ENCODE data around the gene HILPDA. TPM values are rescaled to one million over a fixed set of nuclear protein-coding genes. Genes with fewer than 3 reads are reported as not detected.
"Not testable (repeated sequence)": the region's sequence is repeated elsewhere in the genome, so short reads cannot be mapped to it uniquely, and the experiment has no call there.

HILPDA gene
- total RNA-seq, 1 donor from 2014 or later = 8.9 TPM

DNA sequence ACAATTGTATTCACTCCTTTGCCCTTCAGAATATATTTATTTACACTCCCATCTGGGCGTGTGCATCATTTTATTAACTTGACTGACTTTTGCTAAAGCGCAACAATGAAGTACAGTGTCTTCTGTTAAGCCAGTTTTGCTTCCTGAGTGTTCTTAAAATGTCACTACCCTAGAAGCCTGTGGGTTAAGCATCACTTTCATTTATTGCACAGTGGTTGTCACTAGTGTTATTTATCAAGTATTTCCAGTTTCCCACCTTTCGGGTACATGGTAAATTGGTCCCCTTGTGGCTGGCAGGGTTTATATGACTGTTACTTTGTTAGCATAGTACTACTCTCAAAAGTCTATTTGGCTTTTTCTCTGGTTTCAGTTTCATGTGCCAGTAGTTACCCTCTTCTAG, 3.3 kb downstream of the HILPDA start:
- intact Hi-C loops (cut with DNase I) = no loop called here
- Histone ChIP-seq H3K27ac (no peak overlapping the region), H3K9me3 (no peaks in the 10 kb centered on the region), H3K4me3 (no peak overlapping the region), H3K36me3 (no peaks in the 10 kb centered on the region), H3K27me3 (no peaks in the 10 kb centered on the region), H3K4me1 (peaks cover 29% of the 10 kb centered on the region)
- no peak for ATAC-seq
- TF ChIP-seq, protein P1, sequence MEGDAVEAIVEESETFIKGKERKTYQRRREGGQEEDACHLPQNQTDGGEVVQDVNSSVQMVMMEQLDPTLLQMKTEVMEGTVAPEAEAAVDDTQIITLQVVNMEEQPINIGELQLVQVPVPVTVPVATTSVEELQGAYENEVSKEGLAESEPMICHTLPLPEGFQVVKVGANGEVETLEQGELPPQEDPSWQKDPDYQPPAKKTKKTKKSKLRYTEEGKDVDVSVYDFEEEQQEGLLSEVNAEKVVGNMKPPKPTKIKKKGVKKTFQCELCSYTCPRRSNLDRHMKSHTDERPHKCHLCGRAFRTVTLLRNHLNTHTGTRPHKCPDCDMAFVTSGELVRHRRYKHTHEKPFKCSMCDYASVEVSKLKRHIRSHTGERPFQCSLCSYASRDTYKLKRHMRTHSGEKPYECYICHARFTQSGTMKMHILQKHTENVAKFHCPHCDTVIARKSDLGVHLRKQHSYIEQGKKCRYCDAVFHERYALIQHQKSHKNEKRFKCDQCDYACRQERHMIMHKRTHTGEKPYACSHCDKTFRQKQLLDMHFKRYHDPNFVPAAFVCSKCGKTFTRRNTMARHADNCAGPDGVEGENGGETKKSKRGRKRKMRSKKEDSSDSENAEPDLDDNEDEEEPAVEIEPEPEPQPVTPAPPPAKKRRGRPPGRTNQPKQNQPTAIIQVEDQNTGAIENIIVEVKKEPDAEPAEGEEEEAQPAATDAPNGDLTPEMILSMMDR (IDR thresholded peaks at IDR 0.05) = no peak
- DNase-seq = no peak

DNA sequence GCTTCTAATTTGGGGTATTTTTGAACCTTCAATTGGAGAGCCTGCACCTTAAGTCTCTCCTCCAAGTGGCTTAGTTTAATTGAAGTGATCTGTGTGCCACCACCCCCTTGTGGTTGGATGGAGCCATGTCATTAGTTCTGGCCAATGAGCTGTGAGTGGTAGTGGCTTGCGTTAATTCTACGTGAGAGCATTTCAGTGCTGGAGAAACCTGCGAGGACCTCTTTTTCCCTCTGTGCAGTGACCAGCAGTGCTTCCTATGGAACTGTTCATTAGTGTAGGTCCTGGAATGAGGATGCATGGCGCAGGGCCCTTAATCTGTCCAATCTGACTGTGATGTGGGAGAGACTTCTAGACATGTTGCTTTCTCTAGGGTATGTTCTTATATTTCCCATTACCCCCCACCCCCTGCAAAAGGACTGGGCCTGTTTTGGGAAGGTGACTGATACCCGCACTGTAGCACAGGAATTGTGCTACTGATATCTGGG, 3.8 kb downstream of the HILPDA start:
- H3K27ac ChIP-seq = no peak overlapping the region
- peaks cover 24% of the 10 kb centered on the region for H3K4me1 ChIP-seq
- no peak for DNase-seq
- no peak overlapping the region for H3K4me3 ChIP-seq
- ATAC-seq = peak; percentile 75
- no peaks in the 10 kb centered on the region for H3K27me3 ChIP-seq
- no peaks in the 10 kb centered on the region for H3K9me3 ChIP-seq
- no peaks in the 10 kb centered on the region for H3K36me3 ChIP-seq
- intact Hi-C loops (cut with DNase I) = no loop called here
- TF ChIP-seq, protein P1 (IDR thresholded peaks at IDR 0.05) = peak; percentile 85

DNA sequence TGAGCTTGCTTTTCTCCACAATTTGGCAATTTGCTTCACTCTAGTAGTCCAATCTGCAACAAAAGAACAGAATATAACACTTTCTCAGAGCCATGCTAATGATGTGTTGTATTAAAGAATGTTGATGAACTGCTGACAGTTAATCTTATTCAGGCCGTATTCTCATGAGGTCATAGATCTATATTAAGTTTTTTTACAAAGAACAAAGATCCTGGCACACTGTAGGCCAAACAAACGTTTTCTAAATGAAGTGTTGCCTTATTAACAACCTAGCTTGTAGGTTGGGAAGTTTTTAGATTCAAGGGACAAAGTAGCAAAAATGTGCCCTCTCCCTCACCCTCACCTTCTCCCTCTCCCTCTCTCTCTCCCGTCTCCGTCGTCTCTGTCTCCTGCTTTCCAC, 6.8 kb downstream of the HILPDA start:
- DNase-seq (no peak), ATAC-seq (no peak)
- H3K27me3 ChIP-seq = no peaks in the 10 kb centered on the region
- TF ChIP-seq, protein P1 (IDR thresholded peaks at IDR 0.05) = no peak
- no peak overlapping the region for H3K27ac ChIP-seq
- H3K36me3 ChIP-seq = no peaks in the 10 kb centered on the region
- intact Hi-C loops (cut with DNase I) = loop anchor here (5.0 kb wide), 1 partner anchor 35 kb away; no protein-coding TSS in a partner anchor
- no peaks in the 10 kb centered on the region for H3K9me3 ChIP-seq
- no peak overlapping the region for H3K4me3 ChIP-seq
- peaks cover 4% of the 10 kb centered on the region for H3K4me1 ChIP-seq

- intact Hi-C loops (cut with DNase I) = loop anchor here (5.0 kb wide), 1 partner anchor 36 kb away; no protein-coding TSS in a partner anchor
- ATAC-seq, H3K9me3 ChIP-seq, DNase-seq, H3K4me1 ChIP-seq, H3K36me3 ChIP-seq, H3K4me3 ChIP-seq, H3K27ac ChIP-seq, H3K27me3 ChIP-seq: not testable (repeated sequence)
Measured at GRCh38 chr7:128463345-128463744, 7.7 kb downstream of the HILPDA start.

DNA sequence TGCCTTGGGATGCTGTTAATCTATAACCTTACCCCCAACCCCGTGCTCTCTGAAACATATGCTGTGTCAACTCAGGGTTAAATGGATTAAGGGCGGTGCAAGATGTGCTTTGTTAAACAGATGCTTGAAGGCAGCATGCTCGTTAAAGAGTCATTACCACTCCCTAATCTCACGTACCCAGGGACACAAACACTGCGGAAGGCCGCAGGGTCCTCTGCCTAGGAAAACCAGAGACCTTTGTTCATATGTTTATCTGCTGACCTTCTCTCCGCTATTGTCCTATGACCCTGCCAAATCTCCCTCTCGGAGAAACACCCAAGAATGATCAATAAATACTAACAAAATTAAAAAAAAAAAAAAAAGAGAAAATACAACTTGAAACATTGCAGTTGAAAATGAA, 8.3 kb downstream of the HILPDA start:
- not testable (repeated sequence) for ATAC-seq, H3K9me3 ChIP-seq, H3K4me3 ChIP-seq, H3K4me1 ChIP-seq, H3K27me3 ChIP-seq, H3K27ac ChIP-seq, DNase-seq, H3K36me3 ChIP-seq
- intact Hi-C loops (cut with DNase I) = loop anchor here (5.0 kb wide), 1 partner anchor 37 kb away; no protein-coding TSS in a partner anchor

GRCh38 chr7:128466871-128467270, 11.2 kb downstream of the HILPDA start:
- H3K27me3 ChIP-seq; H3K4me1 ChIP-seq; DNase-seq; ATAC-seq; H3K36me3 ChIP-seq; H3K4me3 ChIP-seq; H3K9me3 ChIP-seq; H3K27ac ChIP-seq; intact Hi-C loops (cut with DNase I): not testable (repeated sequence)

DNA sequence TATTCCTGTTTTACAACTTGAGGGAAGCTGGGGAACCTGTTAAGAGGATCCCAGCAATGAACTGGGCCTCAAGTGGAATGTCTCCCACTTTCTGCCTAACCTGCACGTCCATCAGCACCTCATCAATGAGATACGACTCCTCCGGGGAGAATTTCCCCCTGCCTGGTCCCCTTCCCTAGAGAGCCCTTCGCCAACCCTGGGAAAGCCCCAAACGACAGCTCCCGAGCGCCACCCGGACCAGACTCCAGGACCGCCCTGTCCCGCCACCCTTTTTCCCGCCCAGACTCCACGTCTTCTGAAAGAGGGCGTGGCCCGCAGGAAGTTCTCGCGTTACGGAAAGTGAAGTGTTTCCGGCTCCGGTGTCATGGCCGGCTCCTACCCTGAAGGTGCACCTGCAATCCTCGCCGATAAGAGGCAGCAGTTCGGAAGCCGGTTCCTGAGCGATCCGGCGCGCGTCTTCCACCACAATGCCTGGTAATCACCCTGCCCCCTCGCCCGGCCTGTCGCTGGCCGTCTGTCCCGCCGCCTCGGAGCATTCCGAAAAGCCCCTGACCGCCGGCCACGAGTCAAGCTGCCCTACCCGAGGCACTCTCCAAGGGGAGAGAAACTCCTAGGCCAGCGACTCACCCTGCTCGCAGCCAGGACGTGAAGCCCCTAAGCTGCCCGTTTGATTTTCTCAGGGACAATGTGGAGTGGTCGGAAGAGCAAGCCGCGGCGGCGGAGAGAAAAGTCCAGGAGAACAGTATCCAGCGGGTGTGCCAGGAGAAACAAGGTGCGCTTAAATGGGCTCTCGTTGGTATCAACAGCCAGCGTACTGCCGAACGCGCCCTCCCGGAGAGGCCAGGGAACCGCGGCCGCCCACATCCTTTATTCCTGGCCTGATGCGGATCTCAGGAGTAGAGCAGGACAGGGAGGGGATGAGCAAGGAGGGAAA, 21.0 kb downstream of the HILPDA start, which contains the start of gene METTL2B:
TSS of gene METTL2B (plus strand) at position 347 of the 934 bp plus-strand sequence. CDS start at position 365, 18 bp downstream.
- DNase-seq = peak; percentile 95
- intact Hi-C loops (cut with DNase I) = not testable (repeated sequence)

GRCh38 chr7:128477336-128477690, 21.6 kb downstream of the HILPDA start:
- H3K4me1 ChIP-seq; H3K27me3 ChIP-seq; intact Hi-C loops (cut with DNase I); DNase-seq; ATAC-seq; H3K9me3 ChIP-seq: not testable (repeated sequence)
- H3K27ac ChIP-seq = peak overlapping the region; percentile 81
- H3K36me3 ChIP-seq = peaks cover 26% of the 10 kb centered on the region
- peak overlapping the region; percentile 72 for H3K4me3 ChIP-seq

More for the DNA sequence above, 21.0 kb downstream of the HILPDA start, which contains the start of gene METTL2B:
- TF ChIP-seq, protein P1 (IDR thresholded peaks at IDR 0.05) = peak; percentile 44
- ATAC-seq = peak; percentile 99
- peak within 1 kb of the TSS; percentile 72 for H3K4me3 ChIP-seq
- peak within 1 kb of the TSS; percentile 81 for H3K27ac ChIP-seq
- not testable (repeated sequence) for H3K4me1 ChIP-seq, H3K9me3 ChIP-seq, H3K27me3 ChIP-seq
- peaks cover 21% of the 10 kb centered on the region for H3K36me3 ChIP-seq

GRCh38 chr7:128479082-128479481, 23.4 kb downstream of the HILPDA start:
- peaks cover 37% of the 10 kb centered on the region for H3K36me3 ChIP-seq
- intact Hi-C loops (cut with DNase I) = not testable (repeated sequence)

GRCh38 chr7:128488134-128488533, 32.5 kb downstream of the HILPDA start:
- H3K4me1 ChIP-seq; H3K27ac ChIP-seq; DNase-seq; H3K4me3 ChIP-seq; H3K27me3 ChIP-seq; H3K9me3 ChIP-seq; ATAC-seq; intact Hi-C loops (cut with DNase I): not testable (repeated sequence)
- peaks cover 17% of the 10 kb centered on the region for H3K36me3 ChIP-seq

More at GRCh38 chr7:128479082-128479481, 23.4 kb downstream of the HILPDA start:
- not testable (repeated sequence) for H3K27ac ChIP-seq, H3K4me1 ChIP-seq, H3K27me3 ChIP-seq, ATAC-seq, H3K4me3 ChIP-seq, H3K9me3 ChIP-seq, DNase-seq

Data from upper lobe of right lung (tissue), 1 donor.